ENCODE measurements around the gene FAF2.
"Not testable (repeated sequence)": the region's sequence is repeated elsewhere in the genome, so short reads cannot be mapped to it uniquely, and the experiment has no call there.

Gene FAF2

GRCh38 chr5:176447978-176448608 is at the start of gene FAF2:
Gene FAF2 (plus strand): TSS chr5:176448385. CDS start chr5:176448408, 23 bp downstream.
- peak; percentile 97 for DNase-seq (ENCODE audit: low read depth)

GRCh38 chr5:176400382-176401156 is 47.6 kb upstream of the FAF2 start:
- DNase-seq (ENCODE audit: low read depth), result no peak

- DNase-seq (ENCODE audit: low read depth), result no peak
Measured at GRCh38 chr5:176401281-176402205, 46.6 kb upstream of the FAF2 start.

GRCh38 chr5:176405656-176406435 is 42.3 kb upstream of the FAF2 start:
- DNase-seq (ENCODE audit: low read depth), result no peak

- no peak for DNase-seq (ENCODE audit: low read depth)
Measured at GRCh38 chr5:176406436-176407052, 41.6 kb upstream of the FAF2 start.

GRCh38 chr5:176407456-176408251 is 40.5 kb upstream of the FAF2 start:
- no peak for DNase-seq (ENCODE audit: low read depth)

- not testable (repeated sequence) for DNase-seq (ENCODE audit: low read depth)
Measured at GRCh38 chr5:176408252-176408573, 40.0 kb upstream of the FAF2 start.

- DNase-seq (ENCODE audit: low read depth), result no peak
Measured at GRCh38 chr5:176408590-176408989, 39.6 kb upstream of the FAF2 start.

GRCh38 chr5:176409765-176410164 is 38.4 kb upstream of the FAF2 start:
- no peak for DNase-seq (ENCODE audit: low read depth)

- no peak for DNase-seq (ENCODE audit: low read depth)
Measured at GRCh38 chr5:176410486-176411180, 37.6 kb upstream of the FAF2 start.

GRCh38 chr5:176412517-176413254 is 35.5 kb upstream of the FAF2 start:
- no peak for DNase-seq (ENCODE audit: low read depth)

- no peak for DNase-seq (ENCODE audit: low read depth)
Measured at GRCh38 chr5:176413255-176413565, 35.0 kb upstream of the FAF2 start.

- no peak for DNase-seq (ENCODE audit: low read depth)
Measured at GRCh38 chr5:176413709-176414191, 34.4 kb upstream of the FAF2 start.

GRCh38 chr5:176414704-176415103 is 33.5 kb upstream of the FAF2 start:
- DNase-seq (ENCODE audit: low read depth), result no peak

GRCh38 chr5:176415240-176415951 is 32.8 kb upstream of the FAF2 start:
- DNase-seq (ENCODE audit: low read depth), result no peak

GRCh38 chr5:176415952-176416924 is 31.9 kb upstream of the FAF2 start, which contains the start of gene CLTB:
Gene CLTB (minus strand): TSS chr5:176416539. CDS start chr5:176416363, 176 bp downstream.
- DNase-seq (ENCODE audit: low read depth), result peak; percentile 85

- no peak for DNase-seq (ENCODE audit: low read depth)
Measured at GRCh38 chr5:176416965-176417364, 31.2 kb upstream of the FAF2 start.
